HuH-7 (cell line): ENCODE results near the gene MMP24.
"Not testable (repeated sequence)": the region's sequence is repeated elsewhere in the genome, so short reads cannot be mapped to it uniquely, and the experiment has no call there.

Experiments used
- DNase-seq: peaks from one replicate; pipeline ENCODE4 v3.0.0; 2011; ENCODE audit warnings: low spot score

MMP24 gene

GRCh38 chr20:35223941-35224340, 2.5 kb upstream of the MMP24 start:
- no peak for DNase-seq

- no peak for DNase-seq
Observed at GRCh38 chr20:35224536-35224935, 2.0 kb upstream of the MMP24 start.

- DNase-seq, result no peak
Observed at GRCh38 chr20:35225319-35226125, 968 bp upstream of the MMP24 start.

- peak; percentile 88 for DNase-seq
Observed at GRCh38 chr20:35226884-35227681, 593 bp downstream of the MMP24 start.

GRCh38 chr20:35232575-35232974, 6.1 kb downstream of the MMP24 start:
- no peak for DNase-seq

GRCh38 chr20:35235881-35236280, 9.4 kb downstream of the MMP24 start:
- DNase-seq, result no peak

GRCh38 chr20:35237486-35237885, 11.0 kb downstream of the MMP24 start:
- DNase-seq, result no peak

GRCh38 chr20:35238170-35238569, 11.7 kb downstream of the MMP24 start:
- no peak for DNase-seq

GRCh38 chr20:35238735-35239134, 12.2 kb downstream of the MMP24 start:
- no peak for DNase-seq

GRCh38 chr20:35240083-35240810, 13.8 kb downstream of the MMP24 start:
- DNase-seq, result no peak

GRCh38 chr20:35240811-35241293, 14.4 kb downstream of the MMP24 start:
- DNase-seq, result no peak

- DNase-seq, result no peak
Observed at GRCh38 chr20:35243317-35243716, 16.8 kb downstream of the MMP24 start.

- DNase-seq, result no peak
Observed at GRCh38 chr20:35243986-35244385, 17.5 kb downstream of the MMP24 start.

- no peak for DNase-seq
Observed at GRCh38 chr20:35246723-35247122, 20.2 kb downstream of the MMP24 start.

- no peak for DNase-seq
Observed at GRCh38 chr20:35248641-35249475, 22.4 kb downstream of the MMP24 start.

GRCh38 chr20:35251613-35251940, 25.1 kb downstream of the MMP24 start:
- DNase-seq, result no peak

GRCh38 chr20:35252037-35252461, 25.6 kb downstream of the MMP24 start:
- DNase-seq, result no peak

- DNase-seq, result not testable (repeated sequence)
Observed at GRCh38 chr20:35252598-35252997, 26.1 kb downstream of the MMP24 start.

- no peak for DNase-seq
Observed at GRCh38 chr20:35253010-35253409, 26.5 kb downstream of the MMP24 start.

GRCh38 chr20:35254448-35254999, 28.0 kb downstream of the MMP24 start:
- DNase-seq, result no peak

- no peak for DNase-seq
Observed at GRCh38 chr20:35257175-35257909, 30.9 kb downstream of the MMP24 start.
